Nephron progenitor cell (in vitro differentiated cells): ENCODE measurements around the gene SLC24A4.
A peak's percentile ranks its signal among the peaks of the same experiment; 100 is the strongest.

Source experiments
- DNase-seq: peaks from one replicate; pipeline ENCODE4 v3.0.0; 2021
- H3K27ac Mint-ChIP-seq: 2 replicates; pipeline ENCODE4 v1.8.0; 2021; ENCODE audit warnings: mild to moderate bottlenecking, moderate library complexity, mixed read lengths
- H3K27me3 Mint-ChIP-seq: 2 replicates; pipeline ENCODE4 v1.8.0; 2021; ENCODE audit warnings: mild to moderate bottlenecking, low read depth, mixed read lengths; ENCODE audit not compliant: poor library complexity
- H3K36me3 Mint-ChIP-seq: 2 replicates; pipeline ENCODE4 v1.8.0; 2021; ENCODE audit warnings: low read depth, mixed read lengths
- H3K4me1 Mint-ChIP-seq: 2 replicates; pipeline ENCODE4 v1.8.0; 2021; ENCODE audit warnings: mixed read lengths
- H3K4me3 Mint-ChIP-seq: 2 replicates; pipeline ENCODE4 v1.8.0; 2021; ENCODE audit warnings: mild to moderate bottlenecking, moderate library complexity, mixed read lengths
- H3K9me3 Mint-ChIP-seq: 2 replicates; pipeline ENCODE4 v1.8.0; 2021; ENCODE audit warnings: mild to moderate bottlenecking, moderate library complexity, mixed read lengths
- TF ChIP-seq, protein P1 (sequence below): fragments of 200-600 bp; sonication (generic); IDR thresholded peaks from 2 replicates; pipeline ENCODE4 v1.5.0; 2021; ENCODE audit warnings: antibody characterized with exemption

The SLC24A4 gene

DNA sequence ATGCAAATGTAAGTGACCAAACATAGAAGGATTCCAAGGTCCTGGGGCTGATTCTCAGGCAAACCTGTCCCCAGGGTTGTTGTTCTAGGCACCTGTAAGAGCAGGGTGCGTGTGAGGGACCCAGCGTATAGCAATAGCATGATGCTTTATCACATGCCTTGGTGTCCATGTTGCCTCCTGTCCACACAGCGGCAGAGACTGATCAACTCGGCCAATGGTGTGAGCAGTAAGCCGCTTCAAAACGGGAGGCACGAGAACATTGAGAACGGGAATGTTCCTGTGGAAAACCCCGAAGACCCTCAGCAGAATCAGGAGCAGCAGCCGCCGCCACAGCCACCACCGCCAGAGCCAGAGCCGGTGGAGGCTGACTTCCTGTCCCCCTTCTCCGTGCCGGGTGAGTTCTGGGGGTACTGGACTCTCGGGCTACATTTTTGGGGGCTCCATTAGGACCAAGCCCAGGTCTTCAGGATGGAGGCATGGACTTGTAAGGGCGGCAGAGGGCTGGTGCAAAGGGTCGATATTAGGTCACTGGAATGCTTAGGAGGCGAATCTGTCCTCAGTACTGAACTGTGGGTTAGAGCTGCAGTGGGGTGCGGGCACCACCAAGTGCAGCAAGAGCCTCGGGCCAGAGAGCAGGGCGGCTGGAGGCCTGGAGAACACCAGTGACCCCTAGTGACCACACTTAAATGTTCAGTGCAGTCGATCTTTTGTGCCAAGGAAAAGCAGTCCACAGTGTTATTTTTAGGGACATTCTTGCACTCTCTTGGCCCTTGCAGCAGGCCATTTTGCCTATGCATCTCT, 133.4 kb downstream of the SLC24A4 start:
- Mint-ChIP-seq H3K4me1 (peaks cover 32% of the 10 kb centered on the region), H3K36me3 (no peaks in the 10 kb centered on the region), H3K9me3 (no peaks in the 10 kb centered on the region), H3K4me3 (no peak overlapping the region), H3K27ac (no peak overlapping the region), H3K27me3 (peaks cover 3% of the 10 kb centered on the region)
- DNase-seq, result peak; percentile 61
- TF ChIP-seq, protein P1, sequence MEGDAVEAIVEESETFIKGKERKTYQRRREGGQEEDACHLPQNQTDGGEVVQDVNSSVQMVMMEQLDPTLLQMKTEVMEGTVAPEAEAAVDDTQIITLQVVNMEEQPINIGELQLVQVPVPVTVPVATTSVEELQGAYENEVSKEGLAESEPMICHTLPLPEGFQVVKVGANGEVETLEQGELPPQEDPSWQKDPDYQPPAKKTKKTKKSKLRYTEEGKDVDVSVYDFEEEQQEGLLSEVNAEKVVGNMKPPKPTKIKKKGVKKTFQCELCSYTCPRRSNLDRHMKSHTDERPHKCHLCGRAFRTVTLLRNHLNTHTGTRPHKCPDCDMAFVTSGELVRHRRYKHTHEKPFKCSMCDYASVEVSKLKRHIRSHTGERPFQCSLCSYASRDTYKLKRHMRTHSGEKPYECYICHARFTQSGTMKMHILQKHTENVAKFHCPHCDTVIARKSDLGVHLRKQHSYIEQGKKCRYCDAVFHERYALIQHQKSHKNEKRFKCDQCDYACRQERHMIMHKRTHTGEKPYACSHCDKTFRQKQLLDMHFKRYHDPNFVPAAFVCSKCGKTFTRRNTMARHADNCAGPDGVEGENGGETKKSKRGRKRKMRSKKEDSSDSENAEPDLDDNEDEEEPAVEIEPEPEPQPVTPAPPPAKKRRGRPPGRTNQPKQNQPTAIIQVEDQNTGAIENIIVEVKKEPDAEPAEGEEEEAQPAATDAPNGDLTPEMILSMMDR, result peak; percentile 75

DNA sequence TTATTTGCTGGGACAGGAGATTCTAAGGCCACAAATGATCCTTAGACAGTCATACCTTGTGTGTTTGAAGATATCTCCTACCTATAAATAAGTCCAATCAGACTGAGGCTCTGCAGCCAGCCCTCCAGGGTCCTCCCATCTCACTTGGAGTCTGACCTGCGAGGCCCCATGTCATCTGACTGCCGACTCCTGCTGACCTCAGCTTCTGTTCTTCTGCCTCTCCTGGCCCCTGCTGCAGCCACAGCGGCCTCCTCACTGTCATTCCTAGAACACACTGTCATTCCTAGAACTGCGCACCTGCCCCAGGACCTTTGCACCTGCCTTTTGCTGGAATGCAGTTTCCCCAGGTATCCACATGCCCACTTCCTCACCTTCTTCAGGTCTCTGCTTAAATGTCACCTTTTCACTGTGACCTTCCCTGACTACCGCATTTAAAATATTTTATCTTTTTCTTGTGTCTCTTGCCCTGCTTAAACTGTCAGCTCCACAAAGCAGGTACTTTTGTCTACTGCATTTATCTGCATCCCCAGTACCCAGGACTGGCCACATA, 134.1 kb downstream of the SLC24A4 start:
- H3K4me1 Mint-ChIP-seq, result peaks cover 25% of the 10 kb centered on the region
- no peak overlapping the region for H3K4me3 Mint-ChIP-seq
- H3K27me3 Mint-ChIP-seq, result peaks cover 3% of the 10 kb centered on the region
- DNase-seq, result no peak
- no peak overlapping the region for H3K27ac Mint-ChIP-seq
- H3K36me3 Mint-ChIP-seq, result no peaks in the 10 kb centered on the region
- H3K9me3 Mint-ChIP-seq, result no peaks in the 10 kb centered on the region
- TF ChIP-seq, protein P1, result no peak

DNA sequence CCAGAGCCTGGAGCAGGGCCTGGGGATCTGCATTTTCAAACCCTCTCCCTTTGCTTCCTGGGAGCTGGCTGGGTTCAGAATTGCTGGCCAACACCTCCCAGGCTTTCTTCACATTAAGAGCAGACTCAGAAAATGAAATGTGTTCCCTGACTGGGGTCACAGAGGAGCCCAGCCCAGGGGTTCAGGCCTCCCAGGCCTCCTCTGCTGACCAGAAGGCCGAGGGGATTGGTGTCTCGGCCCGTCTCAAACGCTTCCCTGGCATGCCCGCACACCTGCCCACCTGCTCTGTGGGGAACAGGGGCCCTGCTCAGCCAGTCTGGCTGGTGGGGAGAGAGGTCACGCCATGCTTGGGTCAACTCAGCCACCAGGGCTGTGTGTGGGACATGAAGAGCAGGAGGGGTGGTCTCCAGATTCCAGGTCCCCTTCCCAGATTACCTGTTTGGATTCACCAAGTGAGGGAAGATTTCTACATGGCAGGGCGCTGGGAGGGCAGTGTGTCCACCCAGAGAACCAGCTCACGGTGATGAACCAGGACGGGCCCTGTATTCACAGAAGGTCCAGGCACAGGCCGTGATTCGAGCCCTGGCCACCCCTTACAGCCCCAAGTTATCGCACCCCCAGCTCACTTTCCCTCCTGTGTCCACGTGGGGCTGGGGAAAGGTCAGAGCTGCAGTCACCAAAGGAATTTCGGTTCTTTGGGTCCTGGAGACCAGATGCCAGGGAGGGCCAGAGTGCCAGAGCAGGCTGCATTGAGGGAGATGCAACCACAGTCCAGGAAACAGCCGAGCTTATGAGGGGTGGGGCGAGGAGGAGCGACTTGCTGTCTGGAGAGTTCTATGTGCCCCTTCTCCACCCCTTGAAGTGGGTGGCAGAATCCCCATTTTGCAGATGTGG, 135.4 kb downstream of the SLC24A4 start:
- TF ChIP-seq, protein P1, result no peak
- H3K4me3 Mint-ChIP-seq, result no peak overlapping the region
- H3K27me3 Mint-ChIP-seq, result peaks cover 3% of the 10 kb centered on the region
- H3K36me3 Mint-ChIP-seq, result no peaks in the 10 kb centered on the region
- DNase-seq, result no peak
- no peak overlapping the region for H3K27ac Mint-ChIP-seq
- peaks cover 14% of the 10 kb centered on the region for H3K4me1 Mint-ChIP-seq
- H3K9me3 Mint-ChIP-seq, result no peaks in the 10 kb centered on the region

DNA sequence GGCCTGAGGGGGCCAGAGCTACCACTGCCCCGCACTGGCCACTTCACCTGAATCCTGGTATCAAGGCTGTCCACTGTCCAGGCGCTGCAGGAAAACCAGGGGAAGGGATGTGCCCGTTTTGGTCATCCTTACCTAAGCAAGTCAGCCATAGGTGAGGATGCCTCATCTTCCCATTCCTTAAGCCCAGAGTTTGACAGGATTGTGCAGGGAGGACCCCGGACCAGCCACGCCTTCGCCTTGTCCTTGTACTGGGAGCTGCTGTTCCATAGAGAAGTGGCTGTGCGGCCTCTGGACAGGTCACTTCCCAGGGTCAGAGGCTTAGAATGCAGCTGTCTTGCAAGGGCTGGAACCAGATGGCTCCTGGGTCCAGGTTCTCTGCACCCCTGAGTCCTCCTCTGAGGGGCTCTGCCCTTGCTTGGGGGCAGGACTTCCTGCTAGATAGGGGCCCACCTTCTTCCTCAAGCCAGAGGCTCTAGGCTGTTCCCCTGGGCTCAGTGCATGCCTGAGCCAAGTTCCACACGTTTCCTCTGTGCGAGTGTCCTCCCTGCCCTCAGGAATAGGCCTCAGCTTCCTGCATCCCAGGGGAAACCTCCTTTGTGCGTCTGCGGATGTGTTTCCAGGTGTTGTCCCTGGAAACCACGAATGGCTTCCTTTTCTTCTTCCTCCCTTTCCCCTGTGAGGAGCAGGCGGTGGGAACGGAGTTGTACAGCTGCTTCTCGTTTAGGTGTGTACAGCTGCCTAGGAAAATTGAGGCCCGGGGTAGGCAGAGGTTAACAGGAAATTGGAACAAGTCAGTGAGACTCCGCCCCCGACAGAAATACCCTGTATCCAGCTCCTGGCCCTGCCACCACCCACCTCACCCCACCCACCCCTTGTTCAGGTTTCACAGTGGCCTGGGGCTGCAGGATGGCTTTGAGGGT, 136.3 kb downstream of the SLC24A4 start:
- no peak overlapping the region for H3K4me3 Mint-ChIP-seq

DNA sequence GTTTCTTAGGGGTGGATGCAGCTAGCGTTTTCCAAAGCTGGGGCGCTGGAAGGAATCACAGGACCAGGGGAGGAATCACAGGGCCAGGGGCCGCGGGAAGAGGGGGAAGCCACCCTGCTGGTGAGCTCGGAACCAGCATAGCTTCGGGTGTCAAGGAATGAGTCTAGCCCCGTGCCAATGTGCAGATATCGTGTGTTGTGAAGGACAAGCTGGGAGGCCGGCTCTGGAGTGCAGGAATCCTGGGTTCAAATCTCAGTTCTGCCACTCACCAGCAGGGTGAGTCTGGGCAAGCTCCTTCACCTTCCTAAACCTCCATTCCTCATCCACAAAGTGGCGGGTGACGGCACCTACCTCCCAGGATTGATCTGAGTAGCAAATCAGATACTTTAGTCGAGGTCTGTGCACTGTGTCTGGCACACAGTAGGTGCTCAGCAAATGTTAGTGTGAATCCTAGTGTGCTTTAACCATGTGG, 137.0 kb downstream of the SLC24A4 start:
- no peak for DNase-seq
- peaks cover 14% of the 10 kb centered on the region for H3K4me1 Mint-ChIP-seq
- no peaks in the 10 kb centered on the region for H3K9me3 Mint-ChIP-seq
- H3K4me3 Mint-ChIP-seq, result no peak overlapping the region
- H3K27me3 Mint-ChIP-seq, result peaks cover 8% of the 10 kb centered on the region
- TF ChIP-seq, protein P1, result no peak
- H3K27ac Mint-ChIP-seq, result peak overlapping the region; percentile 69
- H3K36me3 Mint-ChIP-seq, result no peaks in the 10 kb centered on the region

More for the DNA sequence above, 136.3 kb downstream of the SLC24A4 start:
- peaks cover 6% of the 10 kb centered on the region for H3K27me3 Mint-ChIP-seq
- peaks cover 14% of the 10 kb centered on the region for H3K4me1 Mint-ChIP-seq
- H3K36me3 Mint-ChIP-seq, result no peaks in the 10 kb centered on the region
- peak overlapping the region; percentile 78 for H3K27ac Mint-ChIP-seq
- no peaks in the 10 kb centered on the region for H3K9me3 Mint-ChIP-seq
- DNase-seq, result no peak
- TF ChIP-seq, protein P1, result no peak
